ENCODE data around the gene ERCC4.

The ERCC4 gene

DNA sequence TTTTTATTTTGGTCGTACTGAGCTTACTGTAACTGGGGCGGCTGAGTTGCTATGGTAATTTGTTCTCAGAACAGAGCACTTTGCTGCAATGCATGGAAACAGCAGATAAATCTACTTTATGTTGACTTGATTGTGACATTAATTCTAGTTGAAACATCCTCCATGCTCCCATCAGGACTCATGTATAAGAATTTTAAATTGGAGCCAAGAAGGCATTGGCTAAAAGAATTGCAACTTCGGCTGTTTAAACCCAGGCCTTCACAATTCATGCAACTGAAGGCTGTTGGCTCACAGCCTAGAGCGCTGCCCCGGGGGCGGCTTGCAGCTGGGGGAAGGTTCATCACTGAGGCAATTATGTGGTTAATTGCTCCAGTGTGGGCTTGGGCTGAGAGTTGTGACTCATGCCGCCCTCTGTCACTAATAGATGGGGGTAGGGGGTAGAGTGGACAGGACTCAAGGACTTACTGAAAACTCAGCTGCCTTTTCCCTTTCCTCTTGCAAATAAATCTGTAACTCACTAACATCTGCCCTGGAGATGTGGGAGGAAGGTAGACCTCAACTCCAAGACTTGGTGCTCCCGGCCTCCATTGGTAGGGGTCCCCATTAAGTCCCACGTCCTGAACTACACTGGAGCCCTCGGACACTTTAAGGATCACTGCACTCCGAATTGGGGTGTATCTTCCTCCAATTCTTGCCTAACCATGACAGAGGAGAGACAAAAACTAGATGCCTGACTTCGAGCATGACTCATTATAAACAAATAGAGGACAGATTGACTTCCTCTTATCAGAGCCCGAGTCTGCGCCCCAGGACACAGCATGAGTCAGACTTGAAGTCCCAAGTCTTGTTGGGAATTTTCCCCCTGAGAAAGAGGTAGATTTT lies 37.5 kb downstream of the ERCC4 start (continued):
- TF ChIP-seq, protein P1, sequence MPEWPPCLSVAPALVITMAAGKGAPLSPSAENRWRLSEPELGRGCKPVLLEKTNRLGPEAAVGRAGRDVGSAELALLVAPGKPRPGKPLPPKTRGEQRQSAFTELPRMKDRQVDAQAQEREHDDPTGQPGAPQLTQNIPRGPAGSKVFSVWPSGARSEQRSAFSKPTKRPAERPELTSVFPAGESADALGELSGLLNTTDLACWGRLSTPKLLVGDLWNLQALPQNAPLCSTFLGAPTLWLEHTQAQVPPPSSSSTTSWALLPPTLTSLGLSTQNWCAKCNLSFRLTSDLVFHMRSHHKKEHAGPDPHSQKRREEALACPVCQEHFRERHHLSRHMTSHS (tag by site-specific recombination; IDR thresholded peaks at IDR 0.05) = 0 out of 2 replicates have a peak, but pooled peaks have one; percentile 53
- TF ChIP-seq, protein P2, sequence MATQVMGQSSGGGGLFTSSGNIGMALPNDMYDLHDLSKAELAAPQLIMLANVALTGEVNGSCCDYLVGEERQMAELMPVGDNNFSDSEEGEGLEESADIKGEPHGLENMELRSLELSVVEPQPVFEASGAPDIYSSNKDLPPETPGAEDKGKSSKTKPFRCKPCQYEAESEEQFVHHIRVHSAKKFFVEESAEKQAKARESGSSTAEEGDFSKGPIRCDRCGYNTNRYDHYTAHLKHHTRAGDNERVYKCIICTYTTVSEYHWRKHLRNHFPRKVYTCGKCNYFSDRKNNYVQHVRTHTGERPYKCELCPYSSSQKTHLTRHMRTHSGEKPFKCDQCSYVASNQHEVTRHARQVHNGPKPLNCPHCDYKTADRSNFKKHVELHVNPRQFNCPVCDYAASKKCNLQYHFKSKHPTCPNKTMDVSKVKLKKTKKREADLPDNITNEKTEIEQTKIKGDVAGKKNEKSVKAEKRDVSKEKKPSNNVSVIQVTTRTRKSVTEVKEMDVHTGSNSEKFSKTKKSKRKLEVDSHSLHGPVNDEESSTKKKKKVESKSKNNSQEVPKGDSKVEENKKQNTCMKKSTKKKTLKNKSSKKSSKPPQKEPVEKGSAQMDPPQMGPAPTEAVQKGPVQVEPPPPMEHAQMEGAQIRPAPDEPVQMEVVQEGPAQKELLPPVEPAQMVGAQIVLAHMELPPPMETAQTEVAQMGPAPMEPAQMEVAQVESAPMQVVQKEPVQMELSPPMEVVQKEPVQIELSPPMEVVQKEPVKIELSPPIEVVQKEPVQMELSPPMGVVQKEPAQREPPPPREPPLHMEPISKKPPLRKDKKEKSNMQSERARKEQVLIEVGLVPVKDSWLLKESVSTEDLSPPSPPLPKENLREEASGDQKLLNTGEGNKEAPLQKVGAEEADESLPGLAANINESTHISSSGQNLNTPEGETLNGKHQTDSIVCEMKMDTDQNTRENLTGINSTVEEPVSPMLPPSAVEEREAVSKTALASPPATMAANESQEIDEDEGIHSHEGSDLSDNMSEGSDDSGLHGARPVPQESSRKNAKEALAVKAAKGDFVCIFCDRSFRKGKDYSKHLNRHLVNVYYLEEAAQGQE (tag by site-specific recombination; IDR thresholded peaks at IDR 0.05) = peak; percentile 50; the same call in 1 of the 2 replicates
- TF ChIP-seq ZNF366 (tag by site-specific recombination; conservative IDR thresholded peaks at IDR 0.05) (peak; percentile 93), ZNF404 (tag by site-specific recombination; IDR thresholded peaks at IDR 0.05) (no peak), ZNF391 (tag by site-specific recombination; IDR thresholded peaks at IDR 0.05; ENCODE audit: borderline replicate concordance, low read depth) (0 out of 2 replicates have a peak, but pooled peaks have one; percentile 81), MYNN (tag by site-specific recombination; IDR thresholded peaks at IDR 0.05; ENCODE audit: borderline replicate concordance) (no peak), BCL11B (tag by site-specific recombination; IDR thresholded peaks at IDR 0.05; ENCODE audit: low read depth) (peak; percentile 64), ZNF596 (tag by site-specific recombination; IDR thresholded peaks at IDR 0.05) (no peak), ZNF133 (tag by site-specific recombination; IDR thresholded peaks at IDR 0.05) (no peak), SP2 (tag by site-specific recombination; IDR thresholded peaks at IDR 0.05) (peak; percentile 21), ZNF132 (tag by site-specific recombination; IDR thresholded peaks at IDR 0.05; ENCODE audit: borderline replicate concordance) (no peak), ZFP37 (tag by site-specific recombination; IDR thresholded peaks at IDR 0.05) (0 out of 2 replicates have a peak, but pooled peaks have one; percentile 74)
- TF ChIP-seq, protein P3, sequence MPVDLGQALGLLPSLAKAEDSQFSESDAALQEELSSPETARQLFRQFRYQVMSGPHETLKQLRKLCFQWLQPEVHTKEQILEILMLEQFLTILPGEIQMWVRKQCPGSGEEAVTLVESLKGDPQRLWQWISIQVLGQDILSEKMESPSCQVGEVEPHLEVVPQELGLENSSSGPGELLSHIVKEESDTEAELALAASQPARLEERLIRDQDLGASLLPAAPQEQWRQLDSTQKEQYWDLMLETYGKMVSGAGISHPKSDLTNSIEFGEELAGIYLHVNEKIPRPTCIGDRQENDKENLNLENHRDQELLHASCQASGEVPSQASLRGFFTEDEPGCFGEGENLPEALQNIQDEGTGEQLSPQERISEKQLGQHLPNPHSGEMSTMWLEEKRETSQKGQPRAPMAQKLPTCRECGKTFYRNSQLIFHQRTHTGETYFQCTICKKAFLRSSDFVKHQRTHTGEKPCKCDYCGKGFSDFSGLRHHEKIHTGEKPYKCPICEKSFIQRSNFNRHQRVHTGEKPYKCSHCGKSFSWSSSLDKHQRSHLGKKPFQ (tag by site-specific recombination; IDR thresholded peaks at IDR 0.05) = no peak
- TF ChIP-seq, protein P4, sequence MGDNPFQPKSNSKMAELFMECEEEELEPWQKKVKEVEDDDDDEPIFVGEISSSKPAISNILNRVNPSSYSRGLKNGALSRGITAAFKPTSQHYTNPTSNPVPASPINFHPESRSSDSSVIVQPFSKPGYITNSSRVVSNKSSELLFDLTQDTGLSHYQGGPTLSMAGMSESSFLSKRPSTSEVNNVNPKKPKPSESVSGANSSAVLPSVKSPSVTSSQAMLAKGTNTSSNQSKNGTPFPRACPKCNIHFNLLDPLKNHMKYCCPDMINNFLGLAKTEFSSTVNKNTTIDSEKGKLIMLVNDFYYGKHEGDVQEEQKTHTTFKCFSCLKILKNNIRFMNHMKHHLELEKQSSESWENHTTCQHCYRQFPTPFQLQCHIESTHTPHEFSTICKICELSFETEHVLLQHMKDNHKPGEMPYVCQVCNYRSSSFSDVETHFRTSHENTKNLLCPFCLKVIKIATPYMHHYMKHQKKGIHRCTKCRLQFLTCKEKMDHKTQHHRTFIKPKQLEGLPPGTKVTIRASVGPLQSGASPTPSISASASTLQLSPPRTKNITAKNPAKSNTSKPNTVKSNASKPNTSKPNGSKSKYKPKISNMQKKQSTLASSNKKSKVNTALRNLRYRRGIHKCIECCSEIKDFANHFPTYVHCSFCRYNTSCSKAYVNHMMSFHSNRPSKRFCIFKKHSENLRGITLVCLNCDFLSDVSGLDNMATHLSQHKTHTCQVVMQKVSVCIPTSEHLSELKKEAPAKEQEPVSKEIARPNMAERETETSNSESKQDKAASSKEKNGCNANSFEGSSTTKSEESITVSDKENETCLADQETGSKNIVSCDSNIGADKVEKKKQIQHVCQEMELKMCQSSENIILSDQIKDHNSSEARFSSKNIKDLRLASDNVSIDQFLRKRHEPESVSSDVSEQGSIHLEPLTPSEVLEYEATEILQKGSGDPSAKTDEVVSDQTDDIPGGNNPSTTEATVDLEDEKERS (tag by site-specific recombination; IDR thresholded peaks at IDR 0.05) = no peak
- TF ChIP-seq, protein P5, sequence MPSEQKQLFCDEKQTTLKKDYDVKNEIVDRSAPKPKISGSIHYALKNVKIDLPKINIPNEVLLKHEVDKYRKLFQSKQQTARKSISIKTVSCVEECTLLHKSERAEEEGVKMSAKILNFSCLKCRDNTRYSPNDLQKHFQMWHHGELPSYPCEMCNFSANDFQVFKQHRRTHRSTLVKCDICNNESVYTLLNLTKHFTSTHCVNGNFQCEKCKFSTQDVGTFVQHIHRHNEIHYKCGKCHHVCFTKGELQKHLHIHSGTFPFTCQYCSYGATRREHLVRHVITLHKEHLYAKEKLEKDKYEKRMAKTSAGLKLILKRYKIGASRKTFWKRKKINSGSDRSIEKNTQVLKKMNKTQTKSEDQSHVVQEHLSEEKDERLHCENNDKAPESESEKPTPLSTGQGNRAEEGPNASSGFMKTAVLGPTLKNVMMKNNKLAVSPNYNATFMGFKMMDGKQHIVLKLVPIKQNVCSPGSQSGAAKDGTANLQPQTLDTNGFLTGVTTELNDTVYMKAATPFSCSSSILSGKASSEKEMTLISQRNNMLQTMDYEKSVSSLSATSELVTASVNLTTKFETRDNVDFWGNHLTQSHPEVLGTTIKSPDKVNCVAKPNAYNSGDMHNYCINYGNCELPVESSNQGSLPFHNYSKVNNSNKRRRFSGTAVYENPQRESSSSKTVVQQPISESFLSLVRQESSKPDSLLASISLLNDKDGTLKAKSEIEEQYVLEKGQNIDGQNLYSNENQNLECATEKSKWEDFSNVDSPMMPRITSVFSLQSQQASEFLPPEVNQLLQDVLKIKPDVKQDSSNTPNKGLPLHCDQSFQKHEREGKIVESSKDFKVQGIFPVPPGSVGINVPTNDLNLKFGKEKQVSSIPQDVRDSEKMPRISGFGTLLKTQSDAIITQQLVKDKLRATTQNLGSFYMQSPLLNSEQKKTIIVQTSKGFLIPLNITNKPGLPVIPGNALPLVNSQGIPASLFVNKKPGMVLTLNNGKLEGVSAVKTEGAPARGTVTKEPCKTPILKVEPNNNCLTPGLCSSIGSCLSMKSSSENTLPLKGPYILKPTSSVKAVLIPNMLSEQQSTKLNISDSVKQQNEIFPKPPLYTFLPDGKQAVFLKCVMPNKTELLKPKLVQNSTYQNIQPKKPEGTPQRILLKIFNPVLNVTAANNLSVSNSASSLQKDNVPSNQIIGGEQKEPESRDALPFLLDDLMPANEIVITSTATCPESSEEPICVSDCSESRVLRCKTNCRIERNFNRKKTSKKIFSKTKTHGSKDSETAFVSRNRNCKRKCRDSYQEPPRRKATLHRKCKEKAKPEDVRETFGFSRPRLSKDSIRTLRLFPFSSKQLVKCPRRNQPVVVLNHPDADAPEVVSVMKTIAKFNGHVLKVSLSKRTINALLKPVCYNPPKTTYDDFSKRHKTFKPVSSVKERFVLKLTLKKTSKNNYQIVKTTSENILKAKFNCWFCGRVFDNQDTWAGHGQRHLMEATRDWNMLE (tag by site-specific recombination; conservative IDR thresholded peaks at IDR 0.05; ENCODE audit: low read depth) = peak; percentile 12; the same call in 1 of the 2 replicates
- TF ChIP-seq, protein P6, sequence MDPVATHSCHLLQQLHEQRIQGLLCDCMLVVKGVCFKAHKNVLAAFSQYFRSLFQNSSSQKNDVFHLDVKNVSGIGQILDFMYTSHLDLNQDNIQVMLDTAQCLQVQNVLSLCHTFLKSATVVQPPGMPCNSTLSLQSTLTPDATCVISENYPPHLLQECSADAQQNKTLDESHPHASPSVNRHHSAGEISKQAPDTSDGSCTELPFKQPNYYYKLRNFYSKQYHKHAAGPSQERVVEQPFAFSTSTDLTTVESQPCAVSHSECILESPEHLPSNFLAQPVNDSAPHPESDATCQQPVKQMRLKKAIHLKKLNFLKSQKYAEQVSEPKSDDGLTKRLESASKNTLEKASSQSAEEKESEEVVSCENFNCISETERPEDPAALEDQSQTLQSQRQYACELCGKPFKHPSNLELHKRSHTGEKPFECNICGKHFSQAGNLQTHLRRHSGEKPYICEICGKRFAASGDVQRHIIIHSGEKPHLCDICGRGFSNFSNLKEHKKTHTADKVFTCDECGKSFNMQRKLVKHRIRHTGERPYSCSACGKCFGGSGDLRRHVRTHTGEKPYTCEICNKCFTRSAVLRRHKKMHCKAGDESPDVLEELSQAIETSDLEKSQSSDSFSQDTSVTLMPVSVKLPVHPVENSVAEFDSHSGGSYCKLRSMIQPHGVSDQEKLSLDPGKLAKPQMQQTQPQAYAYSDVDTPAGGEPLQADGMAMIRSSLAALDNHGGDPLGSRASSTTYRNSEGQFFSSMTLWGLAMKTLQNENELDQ (tag by site-specific recombination; IDR thresholded peaks at IDR 0.05; ENCODE audit: low read depth) = no peak
- TF ChIP-seq, protein P7, sequence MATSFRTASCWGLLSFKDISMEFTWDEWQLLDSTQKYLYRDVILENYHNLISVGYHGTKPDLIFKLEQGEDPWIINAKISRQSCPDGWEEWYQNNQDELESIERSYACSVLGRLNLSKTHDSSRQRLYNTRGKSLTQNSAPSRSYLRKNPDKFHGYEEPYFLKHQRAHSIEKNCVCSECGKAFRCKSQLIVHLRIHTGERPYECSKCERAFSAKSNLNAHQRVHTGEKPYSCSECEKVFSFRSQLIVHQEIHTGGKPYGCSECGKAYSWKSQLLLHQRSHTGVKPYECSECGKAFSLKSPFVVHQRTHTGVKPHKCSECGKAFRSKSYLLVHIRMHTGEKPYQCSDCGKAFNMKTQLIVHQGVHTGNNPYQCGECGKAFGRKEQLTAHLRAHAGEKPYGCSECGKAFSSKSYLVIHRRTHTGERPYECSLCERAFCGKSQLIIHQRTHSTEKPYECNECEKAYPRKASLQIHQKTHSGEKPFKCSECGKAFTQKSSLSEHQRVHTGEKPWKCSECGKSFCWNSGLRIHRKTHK (tag by site-specific recombination; IDR thresholded peaks at IDR 0.05) = no peak
